GM21390 (cell line): ENCODE data around the gene PIAS3.

Experiments used
- ATAC-seq: cut with Tn5 transposase; IDR thresholded peaks from one replicate; pipeline ENCODE4 v1.9.1; 2021; ENCODE audit not compliant: unreplicated experiment

Gene PIAS3

DNA sequence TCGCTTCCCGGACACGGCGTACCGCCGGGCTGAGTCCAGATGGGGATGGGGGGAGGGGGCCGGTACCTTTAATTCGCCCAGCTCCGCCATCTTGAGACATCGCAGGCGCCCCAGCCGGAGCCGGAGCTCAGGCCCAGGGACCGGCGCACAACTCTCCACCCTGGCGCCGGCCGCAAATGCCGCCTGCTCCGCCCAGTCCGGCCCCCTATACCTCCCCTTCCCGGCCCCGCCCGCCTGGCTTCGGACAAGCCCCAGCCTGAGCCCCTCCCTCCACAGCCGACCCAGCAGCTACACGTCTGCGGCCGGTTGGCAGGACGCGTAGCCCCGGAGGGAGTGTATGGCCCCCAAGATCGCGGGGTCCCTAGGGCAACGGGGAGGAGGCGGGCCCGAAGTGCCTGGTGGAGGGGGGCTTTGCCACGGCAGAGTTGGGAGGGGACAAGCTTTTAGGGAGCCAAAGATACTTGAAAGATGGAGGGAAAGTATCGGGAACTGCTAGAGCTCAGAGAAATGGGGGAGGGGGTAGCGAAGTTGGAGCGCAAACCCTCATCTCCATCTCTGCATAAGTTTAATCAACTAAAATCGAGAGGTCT lies at the start of gene PIAS3:
TSS of gene PIAS3 (minus strand) at position 181 of the 590 bp plus-strand sequence. CDS start at position 90, 91 bp downstream.
- ATAC-seq: peak; percentile 75

GRCh38 chr1:145908653-145909052 lies 49.8 kb upstream of the PIAS3 start:
- no peak for ATAC-seq

GRCh38 chr1:145906954-145907753 lies 48.3 kb upstream of the PIAS3 start:
- no peak for ATAC-seq

- no peak for ATAC-seq
These were observed 42.6 kb upstream of the PIAS3 start for GRCh38 chr1:145901312-145902021.

DNA sequence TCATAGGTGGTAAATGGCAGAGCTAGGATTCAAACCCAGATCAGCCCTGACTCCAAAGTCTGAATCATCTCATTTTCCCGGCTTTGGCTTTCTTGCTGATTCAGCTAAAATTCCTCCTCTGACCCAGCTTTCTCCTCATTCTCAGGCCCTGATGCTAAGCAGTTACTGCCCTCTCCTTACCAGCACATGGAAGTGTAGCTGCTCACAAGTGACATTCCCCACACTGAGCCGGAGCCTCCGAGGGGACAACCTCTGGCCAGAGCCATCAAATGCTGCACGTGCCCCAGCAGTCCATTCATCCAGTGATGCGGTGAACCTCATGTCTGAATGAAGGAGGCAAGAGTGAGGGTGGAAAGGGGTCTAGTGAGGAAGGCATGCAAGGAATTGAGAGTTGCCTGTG lies 39.9 kb upstream of the PIAS3 start:
- no peak for ATAC-seq

- ATAC-seq: no peak
These were observed 39.1 kb upstream of the PIAS3 start for GRCh38 chr1:145897969-145898368.

DNA sequence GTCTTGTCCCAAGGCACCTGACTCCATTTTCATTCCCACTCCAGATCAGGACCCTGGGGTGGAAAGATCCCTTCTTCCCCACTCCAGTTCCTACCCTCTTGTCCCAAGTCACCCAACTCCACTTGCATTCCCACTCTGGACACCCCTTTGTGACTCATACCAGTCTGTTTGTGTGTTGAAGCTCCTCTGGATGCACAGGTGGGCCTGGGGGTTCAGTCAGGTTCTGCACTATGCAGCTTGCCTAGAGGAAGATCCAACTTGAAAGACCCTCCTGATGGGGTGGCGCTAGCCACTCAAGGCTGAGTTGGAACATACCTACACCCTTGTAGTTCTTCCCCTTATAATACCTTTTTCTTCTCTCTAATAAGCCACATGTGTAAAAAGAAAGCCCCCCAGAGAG lies 36.6 kb upstream of the PIAS3 start:
- no peak for ATAC-seq

DNA sequence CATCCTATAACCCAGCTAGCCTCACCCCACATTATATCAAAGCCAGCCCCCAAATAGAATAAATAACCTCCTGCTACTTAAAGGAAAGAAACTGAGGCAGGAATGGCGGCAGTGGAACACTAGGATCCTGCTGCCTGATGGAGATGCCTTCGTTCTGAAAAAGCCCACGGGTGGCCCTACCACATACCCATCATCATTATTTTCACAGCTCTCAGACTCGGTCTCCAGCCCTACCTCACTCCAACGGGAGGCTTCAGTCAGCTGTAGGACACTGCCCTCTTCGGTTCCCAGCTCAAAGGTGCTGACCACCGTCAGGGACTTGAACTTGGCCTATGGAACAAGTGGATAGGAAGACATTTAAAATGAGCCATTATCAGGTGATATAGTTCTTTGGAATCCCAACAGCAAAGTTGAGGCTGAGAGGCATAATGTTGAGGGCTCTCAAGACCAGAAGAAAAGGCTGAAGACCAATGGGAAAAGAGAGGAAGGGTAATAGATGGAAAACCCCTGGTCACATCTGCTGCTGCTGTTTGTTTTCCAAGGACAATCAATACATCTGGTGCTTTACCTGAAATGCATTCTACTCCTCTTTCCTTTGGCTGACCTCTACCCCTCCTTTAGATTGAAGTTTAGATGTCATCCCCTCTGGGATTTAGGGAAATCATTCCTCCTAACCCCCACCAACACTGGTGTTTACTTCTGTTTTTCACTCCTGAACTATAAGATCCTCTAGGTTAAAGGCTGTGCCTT lies 34.6 kb upstream of the PIAS3 start:
- no peak for ATAC-seq

GRCh38 chr1:145892486-145893087 lies 33.7 kb upstream of the PIAS3 start:
- no peak for ATAC-seq

- ATAC-seq: no peak
These were observed 33.0 kb upstream of the PIAS3 start for GRCh38 chr1:145891587-145892485.

GRCh38 chr1:145891143-145891542 lies 32.3 kb upstream of the PIAS3 start:
- ATAC-seq: no peak

- ATAC-seq: no peak
These were observed 30.8 kb upstream of the PIAS3 start for GRCh38 chr1:145889722-145890121.

DNA sequence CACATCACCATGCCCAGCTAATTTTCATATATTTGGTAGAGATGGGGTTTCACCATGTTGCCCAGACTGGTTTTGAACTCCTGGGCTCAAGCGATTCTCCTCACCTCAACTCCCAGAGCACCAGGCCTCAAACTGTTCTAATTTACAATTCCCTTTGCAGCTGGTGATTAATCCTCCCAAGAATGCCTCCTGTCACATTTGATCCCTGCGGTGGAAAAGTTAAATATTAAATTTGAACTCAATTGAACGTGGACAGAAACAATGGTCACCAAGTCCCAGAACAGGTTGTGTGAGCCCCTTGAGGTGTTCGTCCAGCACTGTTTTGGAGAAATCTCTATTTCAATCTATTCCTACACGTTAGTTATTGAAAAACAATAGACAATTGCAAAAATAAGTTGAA lies 28.8 kb upstream of the PIAS3 start:
- no peak for ATAC-seq

GRCh38 chr1:145886816-145887215 lies 27.9 kb upstream of the PIAS3 start:
- ATAC-seq: no peak

DNA sequence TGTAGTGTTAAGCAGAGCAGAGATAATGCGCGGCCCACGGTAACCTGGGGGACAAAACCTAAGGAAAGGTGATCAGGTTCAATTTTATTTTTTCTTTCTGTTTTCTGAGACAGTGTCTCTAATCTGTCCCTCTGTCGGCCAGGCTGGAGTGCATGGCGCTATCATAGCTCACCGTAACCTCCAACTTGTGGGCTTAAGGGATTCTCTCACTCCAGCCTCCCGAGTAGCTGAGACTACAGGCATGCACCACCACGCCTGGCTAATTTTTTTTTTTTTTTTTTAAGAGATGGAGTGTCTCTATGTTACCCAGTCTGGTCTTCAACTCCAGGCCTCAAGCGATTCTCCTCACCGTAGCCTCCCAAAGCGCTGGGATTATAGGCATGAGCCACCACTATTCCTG lies 27.5 kb upstream of the PIAS3 start:
- no peak for ATAC-seq

GRCh38 chr1:145885738-145886287 lies 26.9 kb upstream of the PIAS3 start, which contains the start of gene ANKRD35:
Gene ANKRD35 (minus strand): TSS chr1:145885866. CDS start chr1:145885758, 108 bp downstream.
- peak; percentile 99 for ATAC-seq

GRCh38 chr1:145884675-145885074 lies 25.8 kb upstream of the PIAS3 start:
- ATAC-seq: no peak

DNA sequence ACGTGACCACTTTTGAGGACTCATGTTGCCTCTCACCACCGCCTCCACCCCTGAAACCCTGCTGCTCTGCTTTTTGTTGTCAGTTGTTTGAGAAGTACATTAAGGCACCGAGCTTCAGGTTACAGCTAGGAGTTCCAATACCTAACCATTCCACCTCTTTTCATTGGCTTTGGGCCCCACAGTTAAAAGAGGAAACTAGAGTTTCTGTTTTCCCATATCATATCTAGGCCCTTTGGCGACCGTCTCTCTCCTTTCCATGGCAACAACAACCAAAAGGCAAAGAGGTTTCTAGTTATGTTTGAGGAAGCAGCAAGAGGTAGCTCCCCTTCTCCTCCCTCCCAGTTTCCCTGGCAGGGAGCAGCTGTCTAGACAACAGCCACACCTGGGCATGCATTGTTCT lies 20.9 kb upstream of the PIAS3 start:
- no peak for ATAC-seq

- no peak for ATAC-seq
These were observed 19.8 kb upstream of the PIAS3 start for GRCh38 chr1:145878724-145879123.
